22Rv1 (cell line): ENCODE data around the gene PGLYRP1.

Source experiments
- ZFX ChIP-seq: fragments of 450-650 bp; IDR thresholded peaks from 2 replicates; pipeline ENCODE4 v1.6.1; 2017; ENCODE audit warnings: antibody characterized with exemption, borderline replicate concordance
- TF ChIP-seq, protein P1 (sequence below): fragments of 450-650 bp; IDR thresholded peaks from 2 replicates; pipeline ENCODE4 v1.5.1; 2017; ENCODE audit warnings: mild to moderate bottlenecking

DNA sequence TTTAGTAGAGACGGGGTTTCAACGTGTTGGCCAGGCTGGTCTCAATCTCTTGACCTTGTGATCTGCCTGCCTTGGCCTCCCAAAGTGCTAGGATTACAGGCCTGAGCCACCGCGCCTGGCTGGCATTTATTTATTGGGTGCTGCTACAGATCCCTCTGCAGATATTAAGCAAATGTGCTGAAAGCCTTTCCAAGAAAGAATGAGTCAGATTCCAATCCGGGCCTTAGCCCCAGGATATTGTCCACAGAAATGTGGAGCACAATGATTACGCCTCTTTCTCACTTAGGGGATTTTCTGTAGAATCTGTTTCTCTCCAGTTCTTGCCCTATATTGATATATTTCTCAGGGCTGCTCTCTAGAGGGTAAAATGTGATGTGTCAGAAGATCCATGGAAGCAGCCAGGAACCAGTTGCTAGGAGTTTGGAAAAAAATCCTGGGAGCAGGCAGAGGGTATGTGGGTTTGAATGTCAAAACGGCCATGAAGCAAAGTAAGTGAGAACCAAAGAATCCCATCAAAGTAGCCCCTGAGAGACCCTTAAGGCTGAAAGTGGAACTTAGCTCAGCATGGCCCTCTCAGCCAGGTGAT, 42.7 kb upstream of the PGLYRP1 start:
- TF ChIP-seq, protein P1, sequence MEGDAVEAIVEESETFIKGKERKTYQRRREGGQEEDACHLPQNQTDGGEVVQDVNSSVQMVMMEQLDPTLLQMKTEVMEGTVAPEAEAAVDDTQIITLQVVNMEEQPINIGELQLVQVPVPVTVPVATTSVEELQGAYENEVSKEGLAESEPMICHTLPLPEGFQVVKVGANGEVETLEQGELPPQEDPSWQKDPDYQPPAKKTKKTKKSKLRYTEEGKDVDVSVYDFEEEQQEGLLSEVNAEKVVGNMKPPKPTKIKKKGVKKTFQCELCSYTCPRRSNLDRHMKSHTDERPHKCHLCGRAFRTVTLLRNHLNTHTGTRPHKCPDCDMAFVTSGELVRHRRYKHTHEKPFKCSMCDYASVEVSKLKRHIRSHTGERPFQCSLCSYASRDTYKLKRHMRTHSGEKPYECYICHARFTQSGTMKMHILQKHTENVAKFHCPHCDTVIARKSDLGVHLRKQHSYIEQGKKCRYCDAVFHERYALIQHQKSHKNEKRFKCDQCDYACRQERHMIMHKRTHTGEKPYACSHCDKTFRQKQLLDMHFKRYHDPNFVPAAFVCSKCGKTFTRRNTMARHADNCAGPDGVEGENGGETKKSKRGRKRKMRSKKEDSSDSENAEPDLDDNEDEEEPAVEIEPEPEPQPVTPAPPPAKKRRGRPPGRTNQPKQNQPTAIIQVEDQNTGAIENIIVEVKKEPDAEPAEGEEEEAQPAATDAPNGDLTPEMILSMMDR, result no peak
- TF ChIP-seq ZFX, result no peak
